ENCODE data around the gene WT1.

Gene WT1

DNA sequence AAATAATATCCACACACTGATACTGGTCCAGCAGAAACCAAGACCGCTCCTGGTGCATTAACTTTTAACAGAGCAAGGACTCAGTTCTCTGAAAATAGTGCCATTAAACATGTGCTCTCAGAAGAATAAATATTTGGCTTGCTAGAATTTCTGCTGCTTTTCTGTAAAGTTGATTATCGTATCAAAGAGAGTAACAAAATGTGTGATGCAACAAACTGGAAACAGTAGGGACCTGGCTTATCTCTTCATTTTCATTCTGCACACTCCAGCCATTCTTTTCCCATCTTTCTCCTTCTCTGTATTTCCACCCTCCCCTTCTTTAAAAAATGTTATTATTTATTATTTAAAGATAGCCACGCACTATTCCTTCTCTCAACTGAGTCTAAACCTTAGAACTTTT is 43.9 kb downstream of the WT1 start:
- DNase-seq (ENCODE audit: low read depth) = no peak
- H3K4me3 ChIP-seq (ENCODE audit: low read depth, low read length) = no peak overlapping the region
- TF ChIP-seq, protein P1, sequence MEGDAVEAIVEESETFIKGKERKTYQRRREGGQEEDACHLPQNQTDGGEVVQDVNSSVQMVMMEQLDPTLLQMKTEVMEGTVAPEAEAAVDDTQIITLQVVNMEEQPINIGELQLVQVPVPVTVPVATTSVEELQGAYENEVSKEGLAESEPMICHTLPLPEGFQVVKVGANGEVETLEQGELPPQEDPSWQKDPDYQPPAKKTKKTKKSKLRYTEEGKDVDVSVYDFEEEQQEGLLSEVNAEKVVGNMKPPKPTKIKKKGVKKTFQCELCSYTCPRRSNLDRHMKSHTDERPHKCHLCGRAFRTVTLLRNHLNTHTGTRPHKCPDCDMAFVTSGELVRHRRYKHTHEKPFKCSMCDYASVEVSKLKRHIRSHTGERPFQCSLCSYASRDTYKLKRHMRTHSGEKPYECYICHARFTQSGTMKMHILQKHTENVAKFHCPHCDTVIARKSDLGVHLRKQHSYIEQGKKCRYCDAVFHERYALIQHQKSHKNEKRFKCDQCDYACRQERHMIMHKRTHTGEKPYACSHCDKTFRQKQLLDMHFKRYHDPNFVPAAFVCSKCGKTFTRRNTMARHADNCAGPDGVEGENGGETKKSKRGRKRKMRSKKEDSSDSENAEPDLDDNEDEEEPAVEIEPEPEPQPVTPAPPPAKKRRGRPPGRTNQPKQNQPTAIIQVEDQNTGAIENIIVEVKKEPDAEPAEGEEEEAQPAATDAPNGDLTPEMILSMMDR (IDR thresholded peaks at IDR 0.05; ENCODE audit: control insufficient read depth, extremely low read depth, insufficient read depth) = no peak

DNA sequence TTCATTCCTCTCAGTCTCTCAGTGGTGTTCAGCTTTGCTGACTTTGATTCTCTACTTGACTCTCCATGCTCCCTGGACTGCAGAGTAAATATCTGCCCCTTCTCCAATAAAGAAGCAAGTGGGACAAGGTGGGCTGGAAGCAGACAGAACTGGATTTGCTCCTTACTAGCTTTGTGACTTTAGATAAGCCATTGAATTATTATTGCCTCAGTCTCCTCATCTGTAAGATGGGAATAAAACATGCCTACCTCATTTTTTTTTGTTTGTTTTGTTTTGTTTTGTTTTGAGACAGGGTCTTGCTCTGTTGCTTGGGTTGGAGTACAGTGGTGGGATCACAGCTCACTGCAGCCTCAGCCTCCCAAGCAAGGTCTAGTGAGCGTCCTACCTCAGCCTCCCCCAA is 44.6 kb downstream of the WT1 start:
- H3K4me3 ChIP-seq (ENCODE audit: low read depth, low read length) = no peak overlapping the region
- TF ChIP-seq, protein P1 (IDR thresholded peaks at IDR 0.05; ENCODE audit: control insufficient read depth, extremely low read depth, insufficient read depth) = no peak
- no peak for DNase-seq (ENCODE audit: low read depth)

DNA sequence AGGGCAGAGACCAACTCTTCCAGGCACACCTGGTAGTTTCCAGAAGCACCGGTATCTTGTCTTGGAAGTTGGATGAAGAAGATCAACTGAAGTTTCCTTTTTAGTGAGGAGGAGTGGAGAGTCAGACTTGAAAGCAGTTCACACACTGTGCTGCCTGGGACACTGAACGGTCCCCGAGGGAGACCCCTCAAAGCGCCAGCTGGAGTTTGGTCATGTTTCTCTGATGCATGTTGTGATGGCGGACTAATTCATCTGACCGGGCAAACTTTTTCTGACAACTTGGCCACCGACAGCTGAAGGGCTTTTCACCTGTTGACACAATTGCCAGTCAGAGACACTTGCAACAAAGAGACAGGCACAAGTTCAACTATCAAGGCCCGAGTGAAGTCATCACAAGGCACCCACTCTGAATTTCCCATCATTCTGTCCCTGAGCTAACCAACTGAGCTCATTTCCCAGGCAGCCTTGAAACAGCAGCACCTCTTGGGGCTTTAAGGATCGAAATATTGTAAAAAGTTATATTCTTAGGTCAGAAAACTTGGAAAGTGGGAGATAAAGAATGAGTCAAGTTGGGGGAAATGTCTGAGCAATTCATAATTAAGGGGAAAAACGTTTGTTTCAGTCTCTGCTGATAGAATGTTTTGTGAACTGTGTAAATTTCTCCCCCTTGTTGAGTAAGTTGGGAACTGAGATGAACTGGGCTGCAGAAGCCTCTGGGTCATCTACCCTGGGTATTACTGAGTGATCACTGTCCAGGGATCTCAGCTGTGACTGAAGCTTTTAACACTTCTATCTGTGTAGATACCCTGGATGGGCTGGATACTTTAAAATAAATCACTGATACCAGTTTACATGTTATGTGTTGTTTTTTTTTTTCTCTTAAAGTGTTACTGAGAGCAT is 46.2 kb downstream of the WT1 start:
- no peak for DNase-seq (ENCODE audit: low read depth)
- H3K4me3 ChIP-seq (ENCODE audit: low read depth, low read length) = no peak overlapping the region
- TF ChIP-seq, protein P1 (IDR thresholded peaks at IDR 0.05; ENCODE audit: control insufficient read depth, extremely low read depth, insufficient read depth) = no peak

DNA sequence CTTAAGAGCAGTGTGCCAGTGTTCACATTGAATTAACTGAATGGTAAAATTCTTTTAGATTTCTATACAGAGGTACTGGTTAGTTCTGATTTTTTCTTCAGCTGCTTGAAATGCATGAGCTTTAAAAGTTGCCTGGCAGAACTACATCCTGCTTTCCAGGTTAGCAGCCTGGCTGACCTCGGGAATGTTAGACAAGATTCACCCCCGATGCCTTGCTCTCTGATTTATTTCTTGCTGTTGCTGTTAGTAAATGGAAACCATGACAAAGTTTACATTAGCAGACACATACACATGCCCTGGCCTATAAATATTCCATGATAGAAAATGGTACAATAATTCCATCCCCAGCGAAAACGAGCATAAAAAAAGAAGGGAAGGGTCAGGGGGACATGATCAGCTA is 47.0 kb downstream of the WT1 start:
- TF ChIP-seq, protein P1 (IDR thresholded peaks at IDR 0.05; ENCODE audit: control insufficient read depth, extremely low read depth, insufficient read depth) = no peak
- H3K4me3 ChIP-seq (ENCODE audit: low read depth, low read length) = no peak overlapping the region

DNA sequence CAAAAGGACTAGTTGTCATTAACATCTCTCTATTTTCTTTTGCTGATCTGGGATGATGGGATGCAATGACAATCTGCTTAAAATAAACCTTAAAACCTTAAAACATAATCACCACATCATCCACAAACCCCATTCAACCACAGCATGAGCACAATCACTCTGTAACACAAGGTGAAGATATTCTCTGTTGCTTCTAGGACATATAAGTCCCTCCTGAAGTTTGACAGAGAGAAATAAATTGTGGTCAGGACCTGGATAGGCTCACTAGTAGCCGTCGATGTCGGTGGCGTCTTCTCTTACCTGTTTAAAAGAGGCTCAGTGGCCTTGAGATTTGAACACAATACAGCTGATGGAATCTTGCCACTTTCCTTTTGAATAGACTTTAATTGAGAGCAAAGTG is 47.9 kb downstream of the WT1 start:
- TF ChIP-seq, protein P1 (IDR thresholded peaks at IDR 0.05; ENCODE audit: control insufficient read depth, extremely low read depth, insufficient read depth) = no peak
- DNase-seq (ENCODE audit: low read depth) = no peak
- H3K4me3 ChIP-seq (ENCODE audit: low read depth, low read length) = no peak overlapping the region

More for the DNA sequence above, 47.0 kb downstream of the WT1 start:
- no peak for DNase-seq (ENCODE audit: low read depth)

DNA sequence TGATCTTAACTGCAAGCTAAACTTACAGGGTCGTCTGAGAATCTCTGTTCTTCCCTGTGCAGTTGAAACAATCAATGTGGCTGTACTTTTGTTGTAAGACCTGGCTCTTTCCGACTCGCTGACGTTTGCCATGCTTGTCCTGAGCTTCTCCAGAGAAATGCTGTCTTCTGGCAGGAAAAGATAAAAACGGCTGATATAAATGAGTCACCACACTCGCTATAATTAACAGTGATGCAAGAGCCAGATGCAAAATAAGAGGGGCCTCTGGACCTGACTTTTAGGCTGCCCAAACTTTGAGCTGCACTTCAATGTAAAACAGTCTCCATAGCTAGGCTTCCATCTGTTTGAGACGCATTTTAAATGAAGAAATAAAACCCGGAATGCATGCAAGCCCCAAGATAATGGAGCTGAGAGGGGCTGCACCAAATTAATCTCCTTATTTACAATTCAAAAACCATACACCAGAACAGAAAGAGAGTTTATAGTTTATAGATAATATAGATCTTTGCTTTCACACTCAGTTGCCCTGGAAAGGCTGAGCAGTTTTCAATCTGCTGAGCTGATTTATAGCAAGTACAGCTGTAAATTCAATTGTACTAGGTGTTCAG is 48.5 kb downstream of the WT1 start:
- TF ChIP-seq, protein P1 (IDR thresholded peaks at IDR 0.05; ENCODE audit: control insufficient read depth, extremely low read depth, insufficient read depth) = no peak
- no peak for DNase-seq (ENCODE audit: low read depth)
- no peak overlapping the region for H3K4me3 ChIP-seq (ENCODE audit: low read depth, low read length)

Measured in LNCaP clone FGC (cell line).